Thyroid gland (tissue), 4 donors: ENCODE results near the gene HCLS1. TPM values are rescaled to one million over a fixed set of nuclear protein-coding genes. Genes with fewer than 3 reads are reported as not detected.

Source experiments
- DNase-seq, 2 donors: peaks; one replicate each; pipeline ENCODE4 v3.0.0-alpha.2; 2019
- H3K27ac ChIP-seq, 3 donors: fragments of 200-600 bp; sonication (generic); 1 replicate in 2 of 3; 2 replicates in 1 of 3; pipeline ENCODE4 v1.5.1; 2016 to 2019; ENCODE audit warnings: mild to moderate bottlenecking in 1 of 3, moderate library complexity in 1 of 3
- H3K27me3 ChIP-seq: fragments of 200-600 bp; sonication (generic); one replicate; pipeline ENCODE4 v1.5.1; 2019
- H3K36me3 ChIP-seq, 2 donors: fragments of 200-600 bp; sonication (generic); one replicate each; pipeline ENCODE4 v1.5.1; 2016 to 2019
- H3K4me1 ChIP-seq, 2 donors: fragments of 200-600 bp; sonication (generic); one replicate each; pipeline ENCODE4 v1.5.1; 2017 to 2019
- H3K4me3 ChIP-seq, 3 donors: fragments of 200-600 bp; sonication (generic); replicated peaks in 1 of 3; 1 replicate in 2 of 3; 2 replicates in 1 of 3; pipeline ENCODE4 v1.5.1; 2016; ENCODE audit warnings: mild to moderate bottlenecking in 1 of 3
- H3K9me3 ChIP-seq: fragments of 200-600 bp; sonication (generic); one replicate; pipeline ENCODE4 v1.5.1; 2017
- POLR2A ChIP-seq, 2 donors: fragments of 450-650 bp; IDR thresholded peaks; one replicate each; pipeline ENCODE4 v1.6.1; 2017; ENCODE audit warnings: antibody characterized with exemption in 2 of 2, mild to moderate bottlenecking in 2 of 2, moderate library complexity in 1 of 2
- WGBS, 2 donors: methylation state at CpG; one replicate each; pipeline ENCODE4 v1.1.5; 2017; 5-methylcytosine and 5-hydroxymethylcytosine counted together
- intact Hi-C: fragments of 100-400 bp; cut with DNase I; formaldehyde crosslinking; loops from one replicate; pipeline ENCODE4 v1.15.1; 2023
- total RNA-seq, 4 donors: library from RNA; depleted of rRNA; stranded (reverse); fragments of >200 nt; gene quantifications; one replicate each; pipeline ENCODE4 v1.2.3, GENCODE V29; 2016
- TF ChIP-seq, protein P1 (sequence below), 6 experiments: fragments of 200-600 bp in 3 of 6; fragments of 450-650 bp in 3 of 6; sonication (generic) in 3 of 6; IDR thresholded peaks; one replicate each; pipeline ENCODE4 v1.5.1; 2016 to 2019; ENCODE audit warnings: antibody characterized with exemption in 6 of 6, mild to moderate bottlenecking in 2 of 6, inconsistent platforms in 1 of 6, moderate library complexity in 1 of 6

Gene HCLS1
- total RNA-seq, 4 donors from 2014 or later, result 14.6 to 42.5 (median 19.9) TPM

DNA sequence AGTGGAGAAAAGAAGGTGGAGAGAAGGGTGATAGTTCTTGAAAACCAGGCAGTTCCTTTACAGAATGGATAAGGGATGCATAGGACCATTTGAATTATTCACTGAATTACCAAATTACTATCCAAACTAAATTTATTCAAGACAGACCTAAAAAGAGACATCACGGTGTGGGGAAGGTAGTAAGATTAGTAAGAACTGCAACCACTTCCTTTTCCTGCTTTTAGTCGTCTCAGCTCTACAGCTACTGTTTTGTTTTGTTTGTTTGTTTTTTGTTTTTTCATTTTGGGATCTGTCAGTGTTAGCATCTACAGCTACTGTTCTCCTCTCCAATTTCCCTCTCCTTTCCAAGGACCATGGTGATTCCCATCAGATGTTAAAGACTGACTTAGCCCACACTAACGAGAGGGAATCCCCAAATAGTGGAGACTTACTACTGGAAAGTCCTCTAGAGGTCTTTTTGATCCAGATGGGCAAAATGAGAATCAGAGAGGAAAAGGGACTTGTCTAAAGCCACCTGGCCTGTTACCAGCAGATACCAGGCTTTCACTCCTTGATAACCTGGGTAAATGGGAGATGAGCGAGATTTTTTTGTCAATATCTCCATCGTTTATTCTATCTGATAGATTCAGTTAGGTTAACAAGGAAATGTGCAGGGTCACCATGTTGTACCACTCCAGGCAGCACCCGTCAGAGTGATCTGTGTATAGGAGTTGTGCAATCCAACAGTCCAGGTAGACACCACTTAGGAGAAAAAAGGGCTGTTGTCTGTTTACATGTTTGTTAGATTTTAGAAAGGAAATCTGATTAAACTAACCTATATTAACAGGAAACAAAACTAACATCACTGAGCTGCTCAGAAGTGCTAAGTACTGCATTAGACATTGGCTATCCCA is 6.0 kb downstream of the HCLS1 start:
- Histone ChIP-seq H3K4me3 (no peak overlapping the region), H3K36me3 (no peaks in the 10 kb centered on the region), H3K27me3 (no peaks in the 10 kb centered on the region), H3K27ac (no peak overlapping the region), H3K4me1 (no peaks in the 10 kb centered on the region), H3K9me3 (no peaks in the 10 kb centered on the region)
- TF ChIP-seq, protein P1, sequence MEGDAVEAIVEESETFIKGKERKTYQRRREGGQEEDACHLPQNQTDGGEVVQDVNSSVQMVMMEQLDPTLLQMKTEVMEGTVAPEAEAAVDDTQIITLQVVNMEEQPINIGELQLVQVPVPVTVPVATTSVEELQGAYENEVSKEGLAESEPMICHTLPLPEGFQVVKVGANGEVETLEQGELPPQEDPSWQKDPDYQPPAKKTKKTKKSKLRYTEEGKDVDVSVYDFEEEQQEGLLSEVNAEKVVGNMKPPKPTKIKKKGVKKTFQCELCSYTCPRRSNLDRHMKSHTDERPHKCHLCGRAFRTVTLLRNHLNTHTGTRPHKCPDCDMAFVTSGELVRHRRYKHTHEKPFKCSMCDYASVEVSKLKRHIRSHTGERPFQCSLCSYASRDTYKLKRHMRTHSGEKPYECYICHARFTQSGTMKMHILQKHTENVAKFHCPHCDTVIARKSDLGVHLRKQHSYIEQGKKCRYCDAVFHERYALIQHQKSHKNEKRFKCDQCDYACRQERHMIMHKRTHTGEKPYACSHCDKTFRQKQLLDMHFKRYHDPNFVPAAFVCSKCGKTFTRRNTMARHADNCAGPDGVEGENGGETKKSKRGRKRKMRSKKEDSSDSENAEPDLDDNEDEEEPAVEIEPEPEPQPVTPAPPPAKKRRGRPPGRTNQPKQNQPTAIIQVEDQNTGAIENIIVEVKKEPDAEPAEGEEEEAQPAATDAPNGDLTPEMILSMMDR (IDR thresholded peaks at IDR 0.05), result no peak
- no peak for TF ChIP-seq POLR2A (IDR thresholded peaks at IDR 0.05)
- DNase-seq, result no peak
- 78 to 85% methylated on average over 6 of the region's 6 CpGs for WGBS, 2 donors
- intact Hi-C loops, result no loop called here

DNA sequence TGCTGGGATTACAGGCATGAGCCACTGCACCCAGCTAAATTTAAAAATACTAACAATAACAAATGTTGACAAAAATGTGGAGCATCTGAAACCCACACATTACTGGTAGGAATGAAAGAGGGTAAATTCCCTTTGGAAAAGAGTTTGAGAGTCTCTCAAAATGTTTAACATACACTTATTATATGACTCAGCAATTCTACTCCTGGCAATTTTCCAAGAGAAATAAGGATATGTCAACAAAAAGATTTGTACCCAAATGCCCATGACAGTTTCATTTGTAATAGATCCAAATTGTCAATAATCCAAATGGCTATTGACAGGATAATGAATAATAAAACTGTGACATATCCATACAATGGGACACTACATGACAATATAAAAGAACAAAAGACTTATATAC is 9.0 kb downstream of the HCLS1 start:
- Histone ChIP-seq H3K4me3 (no peak overlapping the region), H3K27ac (no peak overlapping the region), H3K9me3 (no peaks in the 10 kb centered on the region), H3K4me1 (no peaks in the 10 kb centered on the region), H3K27me3 (no peaks in the 10 kb centered on the region), H3K36me3 (no peaks in the 10 kb centered on the region)
- DNase-seq, result no peak
- TF ChIP-seq POLR2A (IDR thresholded peaks at IDR 0.05), result no peak
- TF ChIP-seq, protein P1 (IDR thresholded peaks at IDR 0.05), result no peak
- intact Hi-C loops, result no loop called here

DNA sequence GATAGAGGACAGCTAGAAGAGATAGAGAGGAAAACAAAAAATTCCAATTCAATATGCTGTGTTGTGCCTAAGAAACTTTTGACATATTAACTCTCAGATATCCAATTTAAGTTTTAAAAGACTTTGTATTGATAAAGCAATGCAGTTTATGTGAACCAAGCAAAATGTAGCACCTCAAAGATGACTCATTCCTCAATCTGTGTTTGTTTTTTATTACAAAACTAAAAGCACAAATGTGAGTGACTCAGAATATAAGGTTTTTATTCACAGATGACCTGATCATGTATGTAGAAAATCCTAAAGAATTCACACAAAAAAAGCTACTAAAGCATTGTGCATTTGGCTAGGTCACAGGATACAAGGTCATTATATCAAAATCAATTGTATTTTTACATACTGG is 11.1 kb downstream of the HCLS1 start:
- no peak for DNase-seq
- intact Hi-C loops, result no loop called here
- H3K27ac ChIP-seq, result no peak overlapping the region
- H3K27me3 ChIP-seq, result no peaks in the 10 kb centered on the region
- no peak for TF ChIP-seq POLR2A (IDR thresholded peaks at IDR 0.05)
- TF ChIP-seq, protein P1 (IDR thresholded peaks at IDR 0.05), result no peak
- H3K36me3 ChIP-seq, result peaks cover 0 to 3% of the 10 kb centered on the region in 2 donors
- no peaks in the 10 kb centered on the region for H3K9me3 ChIP-seq
- H3K4me3 ChIP-seq, result no peak overlapping the region
- H3K4me1 ChIP-seq, result no peaks in the 10 kb centered on the region

DNA sequence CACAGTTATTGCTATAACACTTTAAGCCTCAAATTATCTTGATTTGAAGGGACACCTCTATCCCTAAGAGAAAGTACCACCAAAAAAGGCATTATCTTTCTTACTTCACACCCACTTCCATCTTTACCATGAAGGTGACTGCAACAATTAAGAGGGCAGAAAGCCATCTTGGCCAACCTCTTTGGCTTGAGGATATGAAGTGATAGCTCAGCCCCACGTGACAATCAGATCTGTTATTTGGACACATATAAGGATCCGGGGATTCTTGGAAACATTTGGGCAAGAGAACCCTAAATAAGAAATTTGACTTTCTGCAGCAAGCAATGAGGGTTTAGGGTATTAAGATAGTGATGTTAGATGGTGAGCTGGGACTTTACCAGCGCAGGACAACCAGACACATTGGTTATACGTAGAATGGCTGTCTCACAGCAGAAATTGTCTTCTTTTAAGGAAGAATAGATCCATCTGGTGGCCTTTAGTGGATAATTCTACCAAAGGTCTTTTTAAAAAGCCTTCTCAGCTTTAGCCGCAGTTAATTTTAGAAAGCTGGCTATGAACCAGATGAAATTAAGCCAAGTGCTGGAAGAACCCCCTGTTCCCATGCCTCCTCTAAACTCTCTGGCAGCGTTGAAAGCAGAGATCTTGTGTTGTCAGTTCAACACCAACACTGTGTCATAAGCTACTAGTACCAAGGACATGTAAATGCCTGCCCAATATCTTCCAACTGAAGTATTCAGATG is 12.3 kb downstream of the HCLS1 start:
- Histone ChIP-seq H3K36me3 (peaks cover 0 to 5% of the 10 kb centered on the region in 2 donors), H3K27ac (no peak overlapping the region), H3K4me1 (no peaks in the 10 kb centered on the region), H3K9me3 (no peaks in the 10 kb centered on the region), H3K4me3 (no peak overlapping the region), H3K27me3 (no peaks in the 10 kb centered on the region)
- intact Hi-C loops, result no loop called here
- 64 to 83% methylated on average over 6 of the region's 6 CpGs for WGBS, 2 donors
- no peak for DNase-seq
- TF ChIP-seq, protein P1 (IDR thresholded peaks at IDR 0.05), result no peak
- TF ChIP-seq POLR2A (IDR thresholded peaks at IDR 0.05), result no peak

DNA sequence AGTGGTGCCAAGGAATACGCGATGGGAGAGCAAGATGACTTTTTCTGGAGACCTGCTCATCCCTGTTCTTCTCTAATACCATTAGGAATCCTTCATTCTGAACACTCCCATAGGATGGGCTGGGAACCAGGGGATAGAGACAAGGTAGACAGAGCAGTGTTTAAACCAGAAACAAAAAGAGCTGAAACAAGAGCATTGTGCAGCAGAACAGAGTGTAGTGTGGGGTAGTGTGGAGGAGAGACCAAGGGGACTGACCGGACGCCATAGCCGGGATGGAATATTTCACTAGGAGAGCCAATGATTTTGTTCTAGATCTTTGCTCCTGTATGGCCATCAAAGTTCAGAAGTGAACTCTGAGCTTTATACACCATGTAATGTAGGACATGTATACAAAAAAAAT is 15.6 kb downstream of the HCLS1 start:
- H3K27me3 ChIP-seq, result no peaks in the 10 kb centered on the region
- no peaks in the 10 kb centered on the region for H3K4me1 ChIP-seq
- TF ChIP-seq POLR2A (IDR thresholded peaks at IDR 0.05), result no peak
- TF ChIP-seq, protein P1 (IDR thresholded peaks at IDR 0.05), result no peak
- no peaks in the 10 kb centered on the region for H3K9me3 ChIP-seq
- DNase-seq, result no peak
- H3K4me3 ChIP-seq, result no peak overlapping the region
- intact Hi-C loops, result no loop called here
- whole genome bisulfite sequencing, 2 donors, result 94 to 95% methylated on average over 5 of the region's 5 CpGs
- H3K36me3 ChIP-seq, result peaks cover 0 to 12% of the 10 kb centered on the region in 2 donors
- H3K27ac ChIP-seq, result no peak overlapping the region
